Adrenal gland (tissue), 12 donors: ENCODE data around the gene ADARB2. TPM values are rescaled to one million over a fixed set of nuclear protein-coding genes. Genes with fewer than 3 reads are reported as not detected.
A peak's percentile ranks its signal among the peaks of the same experiment; 100 is the strongest.

Source experiments
- DNase-seq, 7 donors: peaks; one replicate each; pipeline ENCODE4 v3.0.0-alpha.2; 2019 to 2020
- H3K27ac ChIP-seq, 5 donors: fragments of 200-600 bp; sonication (generic) in 4 of 5; 1 replicate in 3 of 5; 2 replicates in 2 of 5; pipeline versions ENCODE4 v1.5.1 to v1.8.0; 2016 to 2020; ENCODE audit warnings: mild to moderate bottlenecking in 1 of 5
- H3K27me3 ChIP-seq: fragments of 200-600 bp; 2 replicates; pipeline ENCODE4 v1.8.0; 2021
- H3K36me3 ChIP-seq, 2 donors: fragments of 200-600 bp; replicated peaks in 1 of 2; 1 replicate in 1 of 2; 2 replicates in 1 of 2; pipeline versions ENCODE4 v1.5.1 to v1.8.0; 2018 to 2022
- H3K4me1 ChIP-seq, 2 donors: fragments of 200-600 bp; replicated peaks in 1 of 2; 1 replicate in 1 of 2; 2 replicates in 1 of 2; pipeline versions ENCODE4 v1.5.1 to v1.8.0; 2018 to 2021
- H3K4me3 ChIP-seq, 4 donors: fragments of 200-600 bp; sonication (generic) in 3 of 4; one replicate each; pipeline ENCODE4 v1.5.1; 2016 to 2018
- H3K9me3 ChIP-seq, 3 donors: fragments of 200-600 bp; sonication (generic) in 1 of 3; replicated peaks in 1 of 3; 1 replicate in 2 of 3; 2 replicates in 1 of 3; pipeline versions ENCODE4 v1.5.1 to v1.8.0; 2016 to 2021
- POLR2A ChIP-seq, 2 donors: fragments of 450-650 bp; IDR thresholded peaks; one replicate each; pipeline ENCODE4 v1.6.1; 2017; ENCODE audit warnings: antibody characterized with exemption in 2 of 2, mild to moderate bottlenecking in 2 of 2, moderate library complexity in 1 of 2
- WGBS, 4 donors: extraction: QIAGEN DNeasy Blood & Tissue Kit in 2 of 4; methylation state at CpG; one replicate each; pipeline versions ENCODE4 v1.1.5 to v1.1.7; 2013 to 2017; 5-methylcytosine and 5-hydroxymethylcytosine counted together
- intact Hi-C, 2 donors: fragments of 100-400 bp; cut with DNase I; formaldehyde crosslinking; loops; one replicate each; pipeline versions ENCODE4 v1.14.1 to v1.15.0; 2022 to 2023
- polyA plus RNA-seq, 3 donors: library from polyadenylated mRNA; stranded (reverse); fragments of 200-250 nt in 2 of 3; fragments of 350-450 nt in 1 of 3; fragmentation: Illumina TruSeq in 1 of 3; extraction: RNeasy Lipid Tissue Mini Kit (QIAGEN cat#74804) in 1 of 3; gene quantifications; one replicate each; pipeline ENCODE4 v1.2.3, GENCODE V29; 2013 to 2014
- total RNA-seq, 9 donors: library from RNA; depleted of rRNA in 4 of 9; stranded (reverse); fragments of >200 nt in 4 of 9; fragments of 120-200 nt in 1 of 9; fragmentation: NEBNext Ultra II Directional in 1 of 9; extraction: Animal tissue kit (Norgen Biotek cat#: 25700) in 1 of 9; gene quantifications; one replicate each; pipeline versions ENCODE4 v1.1.0 to v1.2.4, GENCODE V29; 2013 to 2023
- TF ChIP-seq, protein P1 (sequence below), 6 experiments: fragments of 450-650 bp in 4 of 6; fragments of 200-600 bp in 2 of 6; sonication (generic) in 1 of 6; IDR thresholded peaks; 1 replicate in 5 of 6; 2 replicates in 1 of 6; pipeline versions ENCODE4 v1.5.1 to v1.8.0; 2016 to 2021; ENCODE audit warnings: antibody characterized with exemption in 6 of 6, mild to moderate bottlenecking in 2 of 6, moderate library complexity in 1 of 6
- donor health status: healthy with polysubstance abuse.
- donor health status: Bipolar disorder and iron deficiency.
- donor health status: DM: yes; HTN: yes; CAD: no.
- donor health status: DM: no; HTN: no; CAD: no.
- donor health status: DM: no; HTN: no; CAD: no.
- donor health status: DM: yes; HTN: yes; CAD: no.

ADARB2 gene
- total and polyA plus RNA-seq, 12 donors = 0.14 to 3.1 (median 0.91) TPM

DNA sequence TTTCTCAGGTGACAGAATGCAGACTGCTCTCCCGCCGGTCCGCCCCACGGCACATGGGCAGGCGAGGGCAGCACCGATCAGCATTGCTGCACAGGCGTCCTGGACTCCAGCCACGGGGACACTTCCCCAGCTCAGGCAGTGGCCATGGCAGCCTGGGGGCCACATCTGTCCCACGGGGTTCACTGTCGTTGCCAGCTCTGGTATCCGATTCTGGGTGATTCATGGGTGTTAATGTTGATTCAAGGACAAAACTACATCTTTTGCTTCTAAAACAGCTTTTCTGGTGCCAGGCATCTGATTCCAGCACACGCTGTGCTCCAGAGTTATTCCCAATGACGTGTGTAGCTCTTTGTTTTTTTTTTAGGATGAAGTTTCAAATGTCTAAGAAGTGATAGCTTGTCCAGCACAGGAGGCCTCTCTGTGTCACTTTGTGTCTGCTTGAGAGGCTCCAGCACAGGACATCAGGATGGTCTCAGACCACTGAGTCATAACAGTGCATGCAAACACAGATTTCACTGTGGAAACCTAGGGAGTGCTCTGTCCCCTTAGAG lies 463.1 kb downstream of the ADARB2 start:
- peak in 1 of 7 donors; percentile 8 for DNase-seq
- no peaks in the 10 kb centered on the region for H3K27me3 ChIP-seq
- no peak overlapping the region for H3K27ac ChIP-seq
- no peaks in the 10 kb centered on the region for H3K4me1 ChIP-seq
- no peak overlapping the region for H3K4me3 ChIP-seq
- intact Hi-C loops = no loop called here
- TF ChIP-seq, protein P1, sequence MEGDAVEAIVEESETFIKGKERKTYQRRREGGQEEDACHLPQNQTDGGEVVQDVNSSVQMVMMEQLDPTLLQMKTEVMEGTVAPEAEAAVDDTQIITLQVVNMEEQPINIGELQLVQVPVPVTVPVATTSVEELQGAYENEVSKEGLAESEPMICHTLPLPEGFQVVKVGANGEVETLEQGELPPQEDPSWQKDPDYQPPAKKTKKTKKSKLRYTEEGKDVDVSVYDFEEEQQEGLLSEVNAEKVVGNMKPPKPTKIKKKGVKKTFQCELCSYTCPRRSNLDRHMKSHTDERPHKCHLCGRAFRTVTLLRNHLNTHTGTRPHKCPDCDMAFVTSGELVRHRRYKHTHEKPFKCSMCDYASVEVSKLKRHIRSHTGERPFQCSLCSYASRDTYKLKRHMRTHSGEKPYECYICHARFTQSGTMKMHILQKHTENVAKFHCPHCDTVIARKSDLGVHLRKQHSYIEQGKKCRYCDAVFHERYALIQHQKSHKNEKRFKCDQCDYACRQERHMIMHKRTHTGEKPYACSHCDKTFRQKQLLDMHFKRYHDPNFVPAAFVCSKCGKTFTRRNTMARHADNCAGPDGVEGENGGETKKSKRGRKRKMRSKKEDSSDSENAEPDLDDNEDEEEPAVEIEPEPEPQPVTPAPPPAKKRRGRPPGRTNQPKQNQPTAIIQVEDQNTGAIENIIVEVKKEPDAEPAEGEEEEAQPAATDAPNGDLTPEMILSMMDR (IDR thresholded peaks at IDR 0.05) = no peak
- TF ChIP-seq POLR2A (IDR thresholded peaks at IDR 0.05) = no peak
- no peaks in the 10 kb centered on the region for H3K36me3 ChIP-seq
- no peaks in the 10 kb centered on the region for H3K9me3 ChIP-seq
- WGBS, 4 donors = 60 to 81% (median 70%) methylated on average over 8 to 13 of the region's 13 CpGs

GRCh38 chr10:1273372-1274105 lies 463.8 kb downstream of the ADARB2 start:
- no peaks in the 10 kb centered on the region for H3K36me3 ChIP-seq
- TF ChIP-seq, protein P1 (IDR thresholded peaks at IDR 0.05) = no peak
- no peak for TF ChIP-seq POLR2A (IDR thresholded peaks at IDR 0.05)
- H3K4me3 ChIP-seq = no peak overlapping the region
- DNase-seq = no peak
- no peaks in the 10 kb centered on the region for H3K9me3 ChIP-seq
- no peaks in the 10 kb centered on the region for H3K4me1 ChIP-seq
- no peak overlapping the region for H3K27ac ChIP-seq
- no peaks in the 10 kb centered on the region for H3K27me3 ChIP-seq
- 88 to 96% (median 90%) methylated on average over 8 to 19 of the region's 19 CpGs for WGBS, 4 donors
- intact Hi-C loops = no loop called here

DNA sequence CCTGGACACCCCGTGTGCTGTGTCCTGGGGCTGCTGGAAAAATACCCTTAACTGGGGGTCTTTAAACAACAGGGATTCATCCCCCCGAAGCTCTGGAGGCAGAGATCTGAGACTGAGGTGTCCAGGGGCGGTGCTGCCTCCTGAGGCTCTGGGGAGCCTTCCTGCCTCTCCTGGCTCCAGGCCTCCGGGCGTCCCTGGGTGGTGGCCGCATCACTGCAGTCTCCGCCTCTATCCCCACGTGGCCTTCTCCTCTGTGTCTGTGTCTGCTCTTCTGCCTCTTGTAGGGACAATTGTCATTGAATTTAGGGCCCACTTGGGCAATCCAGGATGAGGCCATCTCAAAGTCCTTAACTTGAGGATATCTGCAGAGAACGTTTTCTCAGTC lies 464.6 kb downstream of the ADARB2 start:
- no peak for DNase-seq
- no peak for TF ChIP-seq POLR2A (IDR thresholded peaks at IDR 0.05)
- TF ChIP-seq, protein P1 (IDR thresholded peaks at IDR 0.05) = no peak
- intact Hi-C loops = no loop called here
- no peaks in the 10 kb centered on the region for H3K27me3 ChIP-seq
- H3K4me1 ChIP-seq = no peaks in the 10 kb centered on the region
- H3K9me3 ChIP-seq = no peaks in the 10 kb centered on the region
- no peak overlapping the region for H3K4me3 ChIP-seq
- H3K27ac ChIP-seq = no peak overlapping the region
- H3K36me3 ChIP-seq = no peaks in the 10 kb centered on the region
- 85 to 90% (median 87%) methylated on average over 5 to 9 of the region's 9 CpGs for WGBS, 4 donors

DNA sequence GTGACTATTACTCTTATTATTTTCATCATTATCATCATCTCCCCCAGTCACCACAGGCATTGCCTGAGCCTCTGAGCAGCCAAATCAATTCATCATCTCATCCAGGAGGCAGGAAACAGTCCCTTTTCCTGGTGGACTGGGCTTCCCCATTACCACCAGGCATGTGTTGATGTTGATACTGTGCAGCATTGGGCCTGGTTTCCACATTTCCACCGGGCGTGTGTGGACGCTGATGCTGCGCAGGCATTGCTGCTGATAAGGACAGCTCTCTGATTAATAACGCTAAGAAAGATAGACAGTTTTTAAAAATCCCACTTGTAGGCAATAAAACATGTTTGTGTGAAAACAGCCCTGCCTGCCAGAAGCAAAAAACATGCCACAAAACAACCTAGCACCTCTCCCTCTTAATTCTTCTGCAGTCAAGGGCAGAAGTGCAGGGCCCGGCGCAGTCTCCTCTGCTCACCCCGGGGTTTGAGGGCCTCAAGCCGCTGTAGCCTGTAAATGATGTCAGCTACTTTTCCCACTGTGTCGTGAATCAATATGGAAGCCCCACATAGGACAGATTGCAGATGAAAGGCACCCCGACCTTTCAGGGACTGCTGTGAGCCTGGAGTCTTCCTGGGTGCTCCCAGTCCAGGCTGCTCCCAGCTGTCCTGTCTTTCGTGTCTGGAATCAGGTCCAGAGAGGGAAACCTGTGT lies 465.1 kb downstream of the ADARB2 start:
- no peak for DNase-seq
- 78 to 80% (median 79%) methylated on average over 11 to 12 of the region's 12 CpGs for WGBS, 4 donors
- intact Hi-C loops = no loop called here
- H3K36me3 ChIP-seq = no peaks in the 10 kb centered on the region
- TF ChIP-seq POLR2A (IDR thresholded peaks at IDR 0.05) = no peak
- TF ChIP-seq, protein P1 (IDR thresholded peaks at IDR 0.05) = no peak
- H3K27ac ChIP-seq = no peak overlapping the region
- no peaks in the 10 kb centered on the region for H3K9me3 ChIP-seq
- no peak overlapping the region for H3K4me3 ChIP-seq
- no peaks in the 10 kb centered on the region for H3K27me3 ChIP-seq
- no peaks in the 10 kb centered on the region for H3K4me1 ChIP-seq
